ENCODE data around the gene CFAP100. TPM values are rescaled to one million over a fixed set of nuclear protein-coding genes. Genes with fewer than 3 reads are reported as not detected.

CFAP100 gene
- total and polyA plus RNA-seq, 10 of the 15 experiments (the other 5 are each of a cell fraction or from before 2014, with no cell fraction given) = 0.04 to 0.27 TPM; not detected in 8

DNA sequence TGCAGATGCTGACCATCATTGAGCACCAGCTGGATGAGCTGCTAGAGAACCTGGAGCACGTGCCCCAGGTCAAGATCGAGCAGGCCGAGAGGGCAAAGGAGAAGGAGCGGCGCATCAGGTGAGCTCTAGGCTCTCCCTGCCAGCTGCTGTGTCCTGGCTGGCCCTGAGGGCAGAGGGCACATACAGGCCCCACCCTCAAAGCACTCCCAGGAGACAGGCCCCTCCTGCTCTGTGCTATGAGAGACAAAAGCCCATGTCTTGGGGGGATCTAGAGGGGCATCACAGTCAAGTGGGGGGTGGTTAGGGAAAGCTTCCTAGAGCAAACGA lies 39.5 kb downstream of the CFAP100 start:
- H2AFZ ChIP-seq (ENCODE audit: control insufficient read depth, low read depth, low read length) = no peak overlapping the region
- no peaks in the 10 kb centered on the region for H3K79me2 ChIP-seq (ENCODE audit: control insufficient read depth, insufficient read depth, low read length)
- no peak overlapping the region for H3K9ac ChIP-seq (ENCODE audit: control insufficient read depth, insufficient read depth, low read length)
- ATAC-seq = no peak
- no TSS peak for BruUV-seq (replicated peaks)
- ChIA-PET POLR2A (no interaction called here), CTCF (no interaction called here), SMC1A (ENCODE audit: uncharacterized antibody, unreplicated experiment) (no interaction called here), RAD21 (ENCODE audit: unreplicated experiment) (interaction anchor here (1.0 kb wide), 1 partner anchor 37 kb away, joined by 3 read pairs; no protein-coding TSS in a partner anchor)
- H3K4me3 ChIP-seq = no peak overlapping the region
- 92% methylated on average over 6 of the region's 6 CpGs for WGBS (ENCODE audit: insufficient coverage, insufficient replicate concordance, low lambda C conversion rate, missing lambda C conversion rate)
- no peaks in the 10 kb centered on the region for H3K9me3 ChIP-seq (replicated peaks; ENCODE audit: control insufficient read depth, insufficient read depth, low read length)
- no peak for FAIRE-seq
- no peak overlapping the region for H3K27ac ChIP-seq (ENCODE audit: control insufficient read depth, insufficient read depth)
- TF ChIP-seq, protein P1, sequence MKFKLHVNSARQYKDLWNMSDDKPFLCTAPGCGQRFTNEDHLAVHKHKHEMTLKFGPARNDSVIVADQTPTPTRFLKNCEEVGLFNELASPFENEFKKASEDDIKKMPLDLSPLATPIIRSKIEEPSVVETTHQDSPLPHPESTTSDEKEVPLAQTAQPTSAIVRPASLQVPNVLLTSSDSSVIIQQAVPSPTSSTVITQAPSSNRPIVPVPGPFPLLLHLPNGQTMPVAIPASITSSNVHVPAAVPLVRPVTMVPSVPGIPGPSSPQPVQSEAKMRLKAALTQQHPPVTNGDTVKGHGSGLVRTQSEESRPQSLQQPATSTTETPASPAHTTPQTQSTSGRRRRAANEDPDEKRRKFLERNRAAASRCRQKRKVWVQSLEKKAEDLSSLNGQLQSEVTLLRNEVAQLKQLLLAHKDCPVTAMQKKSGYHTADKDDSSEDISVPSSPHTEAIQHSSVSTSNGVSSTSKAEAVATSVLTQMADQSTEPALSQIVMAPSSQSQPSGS (IDR thresholded peaks at IDR 0.05; ENCODE audit: low read length) = no peak
- TF ChIP-seq TAF1 (IDR thresholded peaks at IDR 0.05; ENCODE audit: borderline replicate concordance, low read depth, low read length) = no peak
- no peak for TF ChIP-seq KAT2A (conservative IDR thresholded peaks at IDR 0.05; ENCODE audit: control insufficient read depth, low read depth, low read length)
- no peak for TF ChIP-seq TCF12 (IDR thresholded peaks at IDR 0.05; ENCODE audit: low read depth, low read length)
- TF ChIP-seq IRF4 (IDR thresholded peaks at IDR 0.05; ENCODE audit: low read depth, low read length) = no peak
- TF ChIP-seq, protein P2, sequence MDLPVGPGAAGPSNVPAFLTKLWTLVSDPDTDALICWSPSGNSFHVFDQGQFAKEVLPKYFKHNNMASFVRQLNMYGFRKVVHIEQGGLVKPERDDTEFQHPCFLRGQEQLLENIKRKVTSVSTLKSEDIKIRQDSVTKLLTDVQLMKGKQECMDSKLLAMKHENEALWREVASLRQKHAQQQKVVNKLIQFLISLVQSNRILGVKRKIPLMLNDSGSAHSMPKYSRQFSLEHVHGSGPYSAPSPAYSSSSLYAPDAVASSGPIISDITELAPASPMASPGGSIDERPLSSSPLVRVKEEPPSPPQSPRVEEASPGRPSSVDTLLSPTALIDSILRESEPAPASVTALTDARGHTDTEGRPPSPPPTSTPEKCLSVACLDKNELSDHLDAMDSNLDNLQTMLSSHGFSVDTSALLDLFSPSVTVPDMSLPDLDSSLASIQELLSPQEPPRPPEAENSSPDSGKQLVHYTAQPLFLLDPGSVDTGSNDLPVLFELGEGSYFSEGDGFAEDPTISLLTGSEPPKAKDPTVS (IDR thresholded peaks at IDR 0.05; ENCODE audit: low read depth, low read length) = no peak
- TF ChIP-seq CBX5 (IDR thresholded peaks at IDR 0.05; ENCODE audit: low read depth) = no peak
- no peak for TF ChIP-seq GATAD2B (conservative IDR thresholded peaks at IDR 0.05; ENCODE audit: low read depth)
- TF ChIP-seq SIX5 (IDR thresholded peaks at IDR 0.05; ENCODE audit: low read depth, low read length, severe bottlenecking) = no peak
- TF ChIP-seq, protein P3, sequence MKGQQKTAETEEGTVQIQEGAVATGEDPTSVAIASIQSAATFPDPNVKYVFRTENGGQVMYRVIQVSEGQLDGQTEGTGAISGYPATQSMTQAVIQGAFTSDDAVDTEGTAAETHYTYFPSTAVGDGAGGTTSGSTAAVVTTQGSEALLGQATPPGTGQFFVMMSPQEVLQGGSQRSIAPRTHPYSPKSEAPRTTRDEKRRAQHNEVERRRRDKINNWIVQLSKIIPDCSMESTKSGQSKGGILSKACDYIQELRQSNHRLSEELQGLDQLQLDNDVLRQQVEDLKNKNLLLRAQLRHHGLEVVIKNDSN (IDR thresholded peaks at IDR 0.05; ENCODE audit: borderline replicate concordance, extremely low read length, insufficient read depth, low read depth, low read length) = no peak
- no peak for TF ChIP-seq BHLHE40 (IDR thresholded peaks at IDR 0.05; ENCODE audit: borderline replicate concordance in 1 of 2, low read depth in 2 of 2, low read length in 1 of 2)
- TF ChIP-seq, protein P4, sequence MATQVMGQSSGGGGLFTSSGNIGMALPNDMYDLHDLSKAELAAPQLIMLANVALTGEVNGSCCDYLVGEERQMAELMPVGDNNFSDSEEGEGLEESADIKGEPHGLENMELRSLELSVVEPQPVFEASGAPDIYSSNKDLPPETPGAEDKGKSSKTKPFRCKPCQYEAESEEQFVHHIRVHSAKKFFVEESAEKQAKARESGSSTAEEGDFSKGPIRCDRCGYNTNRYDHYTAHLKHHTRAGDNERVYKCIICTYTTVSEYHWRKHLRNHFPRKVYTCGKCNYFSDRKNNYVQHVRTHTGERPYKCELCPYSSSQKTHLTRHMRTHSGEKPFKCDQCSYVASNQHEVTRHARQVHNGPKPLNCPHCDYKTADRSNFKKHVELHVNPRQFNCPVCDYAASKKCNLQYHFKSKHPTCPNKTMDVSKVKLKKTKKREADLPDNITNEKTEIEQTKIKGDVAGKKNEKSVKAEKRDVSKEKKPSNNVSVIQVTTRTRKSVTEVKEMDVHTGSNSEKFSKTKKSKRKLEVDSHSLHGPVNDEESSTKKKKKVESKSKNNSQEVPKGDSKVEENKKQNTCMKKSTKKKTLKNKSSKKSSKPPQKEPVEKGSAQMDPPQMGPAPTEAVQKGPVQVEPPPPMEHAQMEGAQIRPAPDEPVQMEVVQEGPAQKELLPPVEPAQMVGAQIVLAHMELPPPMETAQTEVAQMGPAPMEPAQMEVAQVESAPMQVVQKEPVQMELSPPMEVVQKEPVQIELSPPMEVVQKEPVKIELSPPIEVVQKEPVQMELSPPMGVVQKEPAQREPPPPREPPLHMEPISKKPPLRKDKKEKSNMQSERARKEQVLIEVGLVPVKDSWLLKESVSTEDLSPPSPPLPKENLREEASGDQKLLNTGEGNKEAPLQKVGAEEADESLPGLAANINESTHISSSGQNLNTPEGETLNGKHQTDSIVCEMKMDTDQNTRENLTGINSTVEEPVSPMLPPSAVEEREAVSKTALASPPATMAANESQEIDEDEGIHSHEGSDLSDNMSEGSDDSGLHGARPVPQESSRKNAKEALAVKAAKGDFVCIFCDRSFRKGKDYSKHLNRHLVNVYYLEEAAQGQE (IDR thresholded peaks at IDR 0.05; ENCODE audit: low read depth, low read length) = no peak
- TF ChIP-seq POLR2AphosphoS5 (IDR thresholded peaks at IDR 0.05; ENCODE audit: low read length) = no peak
- TF ChIP-seq YBX1 (IDR thresholded peaks at IDR 0.05) = no peak
- no peak for TF ChIP-seq SMARCA5 (IDR thresholded peaks at IDR 0.05)
- H4K20me1 ChIP-seq (ENCODE audit: control insufficient read depth, insufficient read depth) = no peaks in the 10 kb centered on the region
- intact Hi-C loops (cut with micrococcal nuclease; ENCODE audit: unreplicated experiment) = no loop called here
- H3K4me2 ChIP-seq (ENCODE audit: control insufficient read depth, insufficient read depth) = no peak overlapping the region
- peaks cover 8% of the 10 kb centered on the region for H3K4me1 ChIP-seq (ENCODE audit: control insufficient read depth, insufficient read depth, low read length)
- in situ Hi-C loops (cut with MboI) = no loop called here
- H3K27me3 ChIP-seq (replicated peaks in 1 of 2; ENCODE audit: control insufficient read depth in 2 of 2, insufficient read depth in 2 of 2, low read length in 1 of 2) = no peaks in the 10 kb centered on the region
- DNase-seq (ENCODE audit: low read depth, low spot score) = no peak
- peaks cover 0 to 2% of the 10 kb centered on the region in 2 experiments; a peak in 2 of 4 replicates for H3K36me3 ChIP-seq (ENCODE audit: control insufficient read depth in 2 of 2, insufficient read depth in 2 of 2, low read length in 1 of 2)

Data from GM12878 (cell line).